ENCODE measurements around the gene VSIG2.

VSIG2 gene

DNA sequence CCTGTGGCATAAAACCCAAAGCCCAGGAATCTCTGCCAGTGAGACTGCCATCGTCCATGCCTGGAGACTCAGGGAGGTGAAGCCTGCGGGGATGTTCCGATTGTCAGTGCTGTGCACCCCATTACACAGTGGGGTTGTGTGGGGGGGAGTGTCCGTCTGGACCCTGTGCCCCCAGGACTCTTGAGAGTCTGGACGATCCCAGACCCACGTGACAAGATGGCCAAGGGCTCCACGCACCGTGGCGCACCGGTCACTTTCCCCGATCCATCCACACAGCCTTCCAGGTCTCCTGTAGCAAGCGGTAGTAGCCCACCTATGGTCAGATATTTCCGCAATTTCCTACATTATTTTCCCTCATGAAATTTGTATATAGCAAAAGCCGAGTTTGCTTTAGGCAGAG, 33.3 kb downstream of the VSIG2 start:
- H3K4me3 ChIP-seq (ENCODE audit: low read depth, low read length): no peak overlapping the region
- TF ChIP-seq CTCF (IDR thresholded peaks at IDR 0.05; ENCODE audit: borderline replicate concordance, insufficient read depth, low read depth, low read length): no peak

DNA sequence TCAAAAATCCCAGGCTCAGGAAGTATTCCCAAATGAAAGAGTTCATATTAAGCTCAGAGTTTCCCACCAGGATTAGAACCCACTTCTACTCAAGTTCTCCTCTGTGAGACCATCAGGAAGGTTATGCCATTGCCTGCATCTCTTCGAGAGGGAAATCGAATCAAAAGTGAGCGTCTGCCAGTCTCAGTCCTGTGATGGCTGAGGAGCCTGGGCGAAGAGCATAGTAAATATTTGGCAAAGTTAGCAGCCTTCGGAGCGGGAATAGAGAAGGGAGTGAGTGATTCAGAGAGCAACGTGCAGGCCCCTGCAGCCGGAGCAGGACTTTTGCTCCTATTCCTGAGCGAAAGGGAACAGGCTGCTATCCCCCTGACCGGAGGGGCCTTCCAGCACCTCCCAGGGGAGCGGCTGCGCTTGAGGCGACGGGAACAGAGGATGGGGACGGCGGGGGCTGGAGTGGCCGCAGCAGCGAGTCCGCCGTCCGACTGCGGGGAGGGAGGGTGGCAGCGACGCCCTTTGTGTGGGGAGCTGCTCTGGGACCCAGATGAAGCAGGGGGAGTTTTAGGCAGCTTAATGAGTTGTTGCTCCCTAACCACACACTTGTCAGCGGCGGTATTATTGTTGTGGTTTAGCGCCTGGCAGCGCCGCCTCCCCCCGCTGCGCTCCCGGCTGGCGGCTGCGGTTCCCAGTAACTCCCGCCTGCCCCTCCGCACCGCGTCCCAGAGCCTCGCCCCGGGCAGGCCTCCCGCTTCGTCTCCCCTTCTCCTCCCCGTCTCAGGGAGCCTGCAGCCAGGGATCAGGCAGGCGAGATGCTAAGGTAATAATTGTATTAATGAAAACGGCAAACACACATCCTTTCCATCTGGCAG, 34.0 kb downstream of the VSIG2 start:
- no peak for TF ChIP-seq CTCF (IDR thresholded peaks at IDR 0.05; ENCODE audit: borderline replicate concordance, insufficient read depth, low read depth, low read length)

DNA sequence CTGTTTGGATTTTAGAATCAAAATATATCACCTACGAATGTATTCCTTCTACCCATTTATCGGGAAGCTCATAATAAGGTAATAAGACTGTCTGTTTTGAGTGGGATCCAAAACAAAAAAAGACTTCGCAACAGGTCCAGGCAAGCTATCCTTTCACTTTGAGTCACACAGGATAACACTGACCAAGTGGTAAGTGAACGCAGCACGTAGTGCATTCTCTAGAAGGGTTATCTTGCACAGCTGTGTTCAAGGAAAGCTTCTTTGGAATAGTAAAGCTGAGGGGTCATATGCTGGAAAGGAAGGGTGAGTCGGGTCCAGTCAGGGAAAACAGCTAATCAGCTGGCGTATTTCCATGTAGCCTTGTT, 34.7 kb downstream of the VSIG2 start:
- no peak for TF ChIP-seq CTCF (IDR thresholded peaks at IDR 0.05; ENCODE audit: borderline replicate concordance, insufficient read depth, low read depth, low read length)
- H3K4me3 ChIP-seq (ENCODE audit: low read depth, low read length): no peak overlapping the region

More for the DNA sequence above, 34.0 kb downstream of the VSIG2 start:
- no peak overlapping the region for H3K4me3 ChIP-seq (ENCODE audit: low read depth, low read length)

GRCh38 chr11:124716591-124716990, 35.5 kb downstream of the VSIG2 start:
- TF ChIP-seq CTCF (IDR thresholded peaks at IDR 0.05; ENCODE audit: borderline replicate concordance, insufficient read depth, low read depth, low read length): no peak
- no peak overlapping the region for H3K4me3 ChIP-seq (ENCODE audit: low read depth, low read length)

- TF ChIP-seq CTCF (IDR thresholded peaks at IDR 0.05; ENCODE audit: borderline replicate concordance, insufficient read depth, low read depth, low read length): no peak
- no peak overlapping the region for H3K4me3 ChIP-seq (ENCODE audit: low read depth, low read length)
Observed at GRCh38 chr11:124712392-124712791, 39.7 kb downstream of the VSIG2 start.

DNA sequence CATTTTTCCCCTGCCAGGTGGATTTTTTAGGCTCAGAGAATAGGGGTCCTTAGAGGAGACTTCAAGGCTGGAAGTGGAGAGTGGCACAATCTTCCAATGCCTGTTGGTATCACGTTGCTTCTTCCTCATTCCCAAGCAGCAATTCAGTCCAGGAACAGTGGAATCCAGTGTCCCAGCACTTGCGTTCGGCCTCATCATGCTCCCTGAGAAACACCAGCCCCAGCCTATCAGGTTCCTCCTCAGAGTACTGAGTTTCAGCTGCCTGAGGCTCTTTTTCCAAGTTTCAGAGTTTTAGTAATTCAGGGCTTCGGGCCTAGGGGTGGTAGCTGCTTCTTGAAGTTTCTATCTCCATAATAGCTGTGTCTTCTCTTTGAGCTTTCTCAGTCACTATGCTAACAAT, 44.2 kb downstream of the VSIG2 start:
- no peak for TF ChIP-seq CTCF (IDR thresholded peaks at IDR 0.05; ENCODE audit: borderline replicate concordance, insufficient read depth, low read depth, low read length)
- no peak overlapping the region for H3K4me3 ChIP-seq (ENCODE audit: low read depth, low read length)

DNA sequence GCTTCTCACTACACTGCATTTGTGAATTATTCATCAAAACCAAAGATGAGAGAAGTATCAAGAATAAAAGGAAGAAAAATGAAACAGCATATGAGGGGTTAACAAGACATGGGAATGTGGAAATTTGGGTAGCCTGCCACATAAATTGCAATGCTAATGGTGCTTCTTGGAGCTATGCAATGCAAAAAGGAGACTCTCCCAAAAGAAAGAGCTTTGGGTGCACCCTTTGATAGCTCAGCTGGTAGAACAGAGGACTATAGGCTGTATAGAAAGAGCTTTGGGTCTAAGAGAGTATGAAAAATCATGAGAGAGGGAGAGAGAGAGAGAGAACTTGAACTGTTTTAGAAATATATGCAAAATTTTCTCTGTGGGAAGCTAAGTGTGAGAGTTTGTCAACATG, 52.0 kb downstream of the VSIG2 start:
- no peak overlapping the region for H3K4me3 ChIP-seq (ENCODE audit: low read depth, low read length)
- no peak for TF ChIP-seq CTCF (IDR thresholded peaks at IDR 0.05; ENCODE audit: borderline replicate concordance, insufficient read depth, low read depth, low read length)

All from GM12875 (cell line).